T-helper 1 cell (primary cell): ENCODE data around the gene PSTPIP1.

Experiments used
- DNase-seq, 5 donors: peaks; one replicate each; pipeline ENCODE4 v3.0.0-alpha.2; 2012 to 2020

Gene PSTPIP1

DNA sequence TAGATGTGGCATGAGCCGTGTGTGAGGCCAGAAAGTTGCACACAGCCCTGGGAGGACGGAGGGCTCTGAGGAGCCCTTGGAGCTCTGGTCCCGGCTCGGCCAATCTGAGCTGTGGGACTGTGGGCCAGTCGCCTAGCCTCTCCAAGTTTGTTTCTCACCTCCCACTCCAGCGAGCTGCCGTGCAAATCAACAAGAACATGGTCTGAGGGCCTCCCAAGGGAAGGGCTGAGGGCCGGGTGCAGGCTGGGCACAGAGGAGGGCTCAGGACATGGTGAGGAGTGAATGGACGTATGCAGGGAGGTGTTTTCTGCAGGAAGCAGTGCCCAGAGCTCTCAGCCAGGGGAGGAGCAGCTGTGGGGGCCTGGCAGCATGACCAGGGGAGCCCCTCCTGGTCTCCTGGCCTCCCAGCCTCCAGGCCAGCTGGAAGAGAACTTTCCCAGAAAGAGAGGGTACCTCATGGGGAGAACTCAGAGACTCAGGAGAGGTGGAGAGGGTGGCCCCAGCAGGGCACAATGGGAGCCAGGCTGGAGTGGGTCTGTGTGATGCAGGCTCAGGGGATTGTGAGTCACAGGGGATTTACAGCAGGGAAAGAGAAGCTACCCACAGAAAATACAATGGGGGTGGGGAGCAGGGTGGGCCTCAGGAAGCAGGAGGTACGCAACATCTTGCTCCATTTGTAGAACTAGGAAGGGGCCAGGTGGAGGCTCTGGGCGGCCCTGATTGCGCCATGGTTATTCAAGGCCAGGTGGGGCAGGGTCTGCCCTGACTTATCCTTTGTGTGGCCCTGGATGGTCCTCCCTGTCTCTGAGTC, 24.8 kb downstream of the PSTPIP1 start:
- DNase-seq, result no peak

DNA sequence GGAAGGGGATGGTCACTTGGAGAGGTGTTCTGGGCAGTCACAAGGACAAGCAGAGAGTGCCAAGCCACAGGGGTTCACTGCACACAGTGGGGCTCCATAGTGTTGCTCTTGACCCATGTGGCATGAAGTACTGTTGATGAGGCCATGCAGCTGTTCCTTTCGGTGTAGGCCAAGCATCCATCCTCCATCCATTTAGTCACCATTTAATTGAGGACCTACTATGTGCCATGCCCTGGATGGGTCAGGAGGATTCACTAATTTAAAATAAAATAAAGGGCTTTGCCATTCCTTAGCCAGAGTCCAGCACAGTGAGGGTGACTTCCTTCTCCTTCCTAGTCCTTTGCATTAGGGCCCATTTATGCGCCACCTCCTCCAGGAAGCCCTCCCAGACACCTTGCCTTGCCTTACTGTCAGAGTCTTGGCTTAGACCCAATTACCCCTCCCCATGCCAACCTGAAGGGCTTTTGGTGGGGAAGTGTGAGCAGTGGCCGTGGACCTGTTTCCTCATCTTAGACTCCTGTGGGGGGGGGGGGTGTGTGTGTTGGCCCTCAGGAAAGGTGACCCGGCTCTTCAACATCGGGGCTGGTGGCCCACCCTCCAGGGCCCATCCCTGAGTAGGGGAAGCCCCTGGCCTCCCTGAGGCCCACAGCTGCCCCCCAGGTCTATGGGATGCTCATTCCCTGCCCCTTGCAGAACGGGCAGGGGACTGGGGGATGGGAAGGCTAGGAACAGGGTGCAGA, 25.6 kb downstream of the PSTPIP1 start:
- no peak for DNase-seq

DNA sequence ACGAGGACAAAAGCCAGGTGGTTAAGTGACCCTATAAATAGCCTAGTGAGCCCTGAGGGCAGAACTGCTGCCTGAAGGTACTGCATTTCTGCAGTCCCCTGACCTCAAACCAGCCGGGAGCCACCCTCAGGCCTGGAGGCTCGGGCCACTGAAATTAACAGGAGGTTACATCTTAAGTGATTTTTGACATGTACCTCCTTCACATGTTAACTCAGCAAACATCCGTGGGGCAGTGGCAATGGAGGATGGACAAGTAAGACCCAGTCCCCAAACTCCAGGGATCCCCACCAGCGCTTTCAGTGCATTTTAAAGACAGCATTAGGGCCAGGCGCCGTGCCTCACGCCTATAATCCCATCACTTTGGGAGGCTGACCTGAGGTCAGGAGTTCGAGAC, 26.2 kb downstream of the PSTPIP1 start:
- DNase-seq, result peak in 1 of 5 donors; percentile 5

DNA sequence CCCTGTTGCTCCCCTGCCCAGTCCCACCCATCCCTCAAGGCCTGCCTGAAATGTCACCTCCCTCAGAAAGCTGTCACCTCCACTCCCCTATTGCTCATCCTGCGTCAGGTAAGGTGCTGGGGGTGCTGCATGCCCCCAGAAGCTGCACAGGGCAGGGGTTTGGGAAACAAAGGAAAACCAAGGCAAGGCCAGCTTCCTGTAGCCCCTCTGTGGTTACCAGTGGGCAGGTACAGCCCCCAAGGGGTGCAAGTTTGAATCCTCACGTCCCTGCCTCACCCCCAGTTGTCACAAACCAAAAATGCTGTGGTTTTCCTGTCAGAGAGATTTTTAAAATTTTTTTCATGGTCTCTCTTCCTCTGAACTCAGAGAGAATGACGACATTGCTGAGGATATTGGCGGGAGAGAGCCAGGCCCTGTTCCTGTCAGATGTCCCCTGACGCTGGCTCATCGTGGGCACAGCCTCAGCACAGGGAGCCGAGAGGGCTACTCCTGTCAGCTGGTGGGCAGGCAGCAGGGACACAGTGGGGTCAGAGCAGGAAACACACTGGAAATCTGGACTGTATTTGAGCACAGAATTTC, 27.0 kb downstream of the PSTPIP1 start:
- peak in 3 of 5 donors; percentile 32 to 83 (median 37) for DNase-seq

DNA sequence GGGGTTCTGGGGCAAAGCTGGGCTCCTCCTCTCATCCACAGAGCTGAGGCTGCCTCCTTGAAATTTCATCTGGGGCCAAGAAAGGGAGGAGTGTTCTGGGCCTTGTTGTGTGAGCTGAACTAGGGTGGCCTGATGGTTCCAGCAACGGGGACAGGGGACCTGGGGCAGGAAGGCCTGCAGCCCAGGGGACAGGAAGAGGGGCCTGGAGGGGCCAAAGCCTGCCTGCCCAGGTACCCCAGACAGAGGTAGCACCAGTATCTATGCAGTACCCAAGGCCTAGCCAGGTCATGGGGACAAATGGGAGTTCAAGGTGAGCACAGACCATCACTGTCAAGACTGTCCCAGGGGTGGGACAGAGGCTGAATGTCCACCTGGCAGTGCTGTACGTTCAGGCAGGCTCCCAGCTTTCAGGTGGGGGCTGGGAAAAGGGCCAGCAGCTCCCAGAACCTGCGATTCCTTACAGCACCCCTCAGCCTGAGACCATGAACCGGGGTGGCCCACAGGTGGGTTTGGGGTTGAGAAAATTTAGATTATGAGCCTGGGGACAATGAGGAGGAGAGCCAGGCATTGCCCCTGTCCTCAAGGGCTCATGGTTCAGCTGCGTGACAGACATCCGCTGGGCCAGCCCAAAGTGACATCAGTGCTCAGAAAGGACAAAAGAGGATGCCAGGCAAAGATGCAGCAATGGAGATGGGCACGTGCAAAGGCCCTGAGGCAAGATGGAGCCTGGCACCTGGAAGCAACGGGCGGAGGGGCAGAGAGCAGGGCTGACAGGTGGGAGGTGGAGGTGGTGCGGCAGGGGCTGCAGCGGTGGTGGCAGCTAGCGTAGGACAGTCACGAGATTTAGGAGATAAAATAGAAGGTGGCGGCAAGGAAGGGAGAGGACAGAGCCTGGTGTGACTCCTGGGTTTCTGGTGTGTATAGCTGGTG, 28.0 kb downstream of the PSTPIP1 start:
- DNase-seq, result peak in 1 of 5 donors; percentile 7

DNA sequence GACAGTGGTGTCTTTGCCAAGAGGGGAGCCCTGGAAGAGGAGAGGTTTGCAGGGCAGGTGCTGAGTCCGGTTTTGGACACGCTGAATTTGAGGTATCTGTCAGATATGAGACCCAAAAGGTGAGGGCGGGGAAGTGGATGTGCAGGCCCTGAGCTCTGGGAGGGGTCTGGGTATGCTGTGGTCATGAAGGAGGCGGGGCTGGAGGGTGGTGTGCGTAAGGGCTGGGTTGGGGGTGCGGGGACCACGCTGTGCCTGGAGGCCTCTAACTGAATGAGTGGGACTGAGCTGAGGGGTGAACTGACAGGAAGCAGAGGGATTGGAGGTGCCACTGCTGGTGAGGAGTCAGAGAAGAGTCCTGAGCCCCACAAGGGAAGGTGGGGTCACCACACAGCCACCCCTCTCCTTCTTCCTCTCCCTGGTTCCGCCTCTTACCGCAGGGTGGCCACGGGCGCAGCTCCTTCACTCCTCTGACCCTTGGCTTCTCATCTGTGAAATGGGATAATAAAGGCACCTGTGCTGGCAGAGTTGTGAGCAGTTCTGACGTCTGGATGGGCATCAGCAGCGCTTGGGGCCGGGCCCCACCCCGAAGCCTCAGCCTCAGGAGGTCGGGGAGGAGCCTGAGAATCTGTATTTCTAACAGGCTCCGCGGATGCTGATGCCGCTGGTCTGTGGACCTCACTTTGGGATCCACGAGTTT, 28.8 kb downstream of the PSTPIP1 start:
- DNase-seq, result peak in 1 of 5 donors; percentile 8

DNA sequence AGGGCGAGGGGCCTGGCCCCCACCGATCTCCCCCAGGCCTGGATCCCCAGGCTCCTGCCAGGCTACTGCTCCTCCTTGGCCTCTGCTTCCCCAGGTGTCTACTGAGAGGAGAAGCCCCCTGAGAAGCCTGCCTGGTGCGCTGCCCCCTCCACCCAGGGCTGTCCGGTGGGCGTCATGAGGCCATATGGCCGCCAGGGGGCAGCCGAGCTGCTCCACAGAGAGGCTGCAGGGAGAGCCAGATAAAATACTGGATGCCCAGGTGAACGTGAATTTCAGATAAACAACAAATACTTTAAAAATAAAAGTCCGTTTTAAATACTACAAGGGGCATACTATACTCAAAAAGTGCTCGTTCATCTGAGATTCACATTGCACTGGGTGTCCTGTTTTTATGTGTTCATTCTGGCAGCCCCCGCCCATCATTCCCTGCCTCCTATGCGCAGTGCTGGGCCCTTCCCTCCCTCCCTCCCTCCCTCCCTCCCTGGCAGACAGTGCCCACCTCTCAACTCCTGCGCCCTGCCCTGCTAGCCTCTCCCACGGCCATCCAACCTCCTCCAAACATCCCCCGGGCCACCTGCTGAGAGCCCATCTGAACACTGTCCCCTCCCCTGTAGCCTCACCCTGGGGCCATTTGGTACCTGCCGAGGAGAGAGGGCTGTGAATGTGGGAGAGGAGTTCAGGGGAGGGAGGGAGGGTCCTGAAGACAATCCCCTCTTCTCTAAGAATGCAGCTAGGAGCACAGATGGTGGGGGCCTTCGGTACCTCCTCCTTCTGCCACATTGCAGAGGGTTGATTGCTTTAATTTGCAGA, 29.6 kb downstream of the PSTPIP1 start:
- DNase-seq, result peak; percentile 1 to 59 (median 49)

DNA sequence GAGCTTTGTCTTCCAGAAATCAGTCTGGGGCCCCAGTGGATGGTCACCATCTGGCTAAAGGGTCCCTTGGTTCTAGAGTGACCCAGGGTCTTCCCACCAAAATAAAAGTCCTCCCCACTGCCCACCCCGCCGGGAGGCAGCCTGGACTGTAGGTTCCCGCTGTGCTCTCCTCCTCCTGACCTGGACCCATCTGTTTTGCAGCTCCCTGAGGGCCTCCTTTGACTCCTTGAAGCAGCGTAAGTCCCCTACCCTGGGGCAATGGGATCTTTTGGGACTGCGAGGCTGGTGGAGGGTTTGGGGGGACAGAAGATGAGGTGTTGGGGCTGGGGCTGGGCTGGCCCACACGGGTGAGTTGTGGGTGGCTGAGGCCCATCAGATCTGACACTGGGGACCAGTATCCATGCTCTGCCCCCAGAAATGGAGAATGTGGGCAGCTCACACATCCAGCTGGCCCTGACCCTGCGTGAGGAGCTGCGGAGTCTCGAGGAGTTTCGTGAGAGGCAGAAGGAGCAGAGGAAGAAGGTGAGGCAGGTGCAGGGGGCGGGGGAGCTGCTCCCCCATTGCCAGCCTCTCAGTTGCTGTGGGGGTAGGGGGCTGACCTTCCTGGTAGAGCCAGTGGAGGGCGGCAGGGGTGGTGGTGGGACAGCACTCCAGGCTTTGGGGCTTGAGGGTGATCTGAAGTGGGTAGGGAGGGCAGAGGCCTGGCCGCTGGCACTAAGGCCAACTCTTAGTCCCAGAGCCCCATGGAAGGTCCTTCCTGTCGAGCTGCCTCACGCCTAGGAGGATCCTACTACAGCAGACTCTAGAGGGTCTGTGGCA, 30.4 kb downstream of the PSTPIP1 start:
- DNase-seq, result peak in 1 of 5 donors; percentile 6

DNA sequence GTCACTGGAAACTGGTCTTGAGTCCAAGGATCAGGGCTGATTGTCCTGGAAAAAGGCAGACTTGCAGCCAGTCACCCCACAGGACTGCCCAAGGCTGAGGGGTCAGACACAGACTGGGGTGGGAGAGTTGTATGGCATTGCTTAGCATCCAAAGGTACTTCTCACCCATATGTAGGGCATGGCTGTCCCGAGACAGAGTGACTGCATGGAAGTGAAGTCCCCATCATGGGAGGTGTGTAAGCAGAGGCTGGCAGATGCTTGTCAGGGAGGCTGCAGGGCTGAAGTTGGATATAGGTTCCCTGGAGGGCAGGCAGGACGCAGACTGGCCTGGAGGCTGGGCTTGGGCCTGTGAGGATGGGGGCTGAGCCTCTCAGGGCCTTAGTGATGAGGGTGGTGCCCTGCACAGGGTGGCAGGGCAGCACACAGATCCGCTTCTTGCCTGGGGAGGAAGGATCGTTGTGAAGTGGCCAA, 31.1 kb downstream of the PSTPIP1 start:
- peak in 1 of 5 donors; percentile 2 for DNase-seq

DNA sequence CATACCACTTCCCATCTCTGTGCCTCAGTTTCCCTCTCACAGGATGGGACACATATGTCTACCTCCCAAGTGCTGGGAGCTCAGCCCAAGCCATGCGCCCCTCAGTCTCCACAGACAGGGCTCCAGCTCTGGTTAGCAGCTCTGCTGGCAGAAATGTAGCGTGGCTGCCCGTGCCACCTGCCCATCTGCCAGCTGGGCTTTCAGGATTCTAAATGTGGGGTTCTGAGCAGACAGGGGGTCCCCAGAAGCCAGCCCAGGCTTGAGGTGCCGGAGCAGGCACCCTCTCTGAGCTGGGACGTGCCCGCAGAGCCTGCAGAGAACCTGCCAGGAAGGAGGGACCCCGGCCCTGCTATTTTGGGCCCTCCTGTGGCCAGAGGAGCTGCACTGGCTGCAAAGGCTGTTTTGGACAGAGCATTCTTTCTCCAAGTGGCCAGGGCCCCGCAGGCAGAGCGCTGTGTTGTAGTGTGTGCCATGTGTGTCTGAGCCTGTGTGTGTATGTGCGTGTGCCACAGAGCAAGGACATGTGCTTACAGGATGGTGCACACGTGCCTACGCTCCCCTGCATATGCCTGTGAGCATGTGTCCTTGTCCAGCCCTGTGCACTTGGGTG, 31.7 kb downstream of the PSTPIP1 start:
- DNase-seq, result peak in 2 of 5 donors; percentile 1 to 6

DNA sequence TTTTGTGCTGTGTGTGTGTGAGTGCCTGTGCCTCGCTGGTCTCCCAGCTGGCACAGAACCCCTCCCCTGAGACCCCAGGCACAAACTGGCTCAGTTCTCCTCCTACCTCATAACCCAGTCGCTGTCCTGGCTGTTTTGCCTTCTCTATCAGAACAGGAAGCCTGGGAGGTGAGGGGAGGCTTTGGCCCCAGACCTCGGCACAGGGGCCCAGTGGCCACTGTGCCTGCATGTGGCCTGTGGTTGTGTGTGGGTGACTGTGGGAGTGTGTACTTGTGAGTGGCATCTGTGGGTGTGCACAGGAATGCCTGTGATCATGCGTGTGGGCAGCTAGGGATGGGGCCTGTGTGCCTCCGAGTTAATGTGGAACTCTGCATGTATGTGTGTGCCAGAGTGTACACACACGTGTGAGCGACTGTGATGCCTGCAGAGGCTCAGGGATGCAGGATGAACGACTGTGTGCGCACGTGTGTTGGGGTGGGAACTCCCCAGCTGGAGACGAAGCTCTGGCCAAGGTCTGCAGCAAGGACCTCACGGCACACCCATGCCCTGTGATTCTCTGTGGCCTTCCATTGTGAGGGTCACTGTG, 32.3 kb downstream of the PSTPIP1 start:
- peak in 2 of 5 donors; percentile 1 to 3 for DNase-seq

DNA sequence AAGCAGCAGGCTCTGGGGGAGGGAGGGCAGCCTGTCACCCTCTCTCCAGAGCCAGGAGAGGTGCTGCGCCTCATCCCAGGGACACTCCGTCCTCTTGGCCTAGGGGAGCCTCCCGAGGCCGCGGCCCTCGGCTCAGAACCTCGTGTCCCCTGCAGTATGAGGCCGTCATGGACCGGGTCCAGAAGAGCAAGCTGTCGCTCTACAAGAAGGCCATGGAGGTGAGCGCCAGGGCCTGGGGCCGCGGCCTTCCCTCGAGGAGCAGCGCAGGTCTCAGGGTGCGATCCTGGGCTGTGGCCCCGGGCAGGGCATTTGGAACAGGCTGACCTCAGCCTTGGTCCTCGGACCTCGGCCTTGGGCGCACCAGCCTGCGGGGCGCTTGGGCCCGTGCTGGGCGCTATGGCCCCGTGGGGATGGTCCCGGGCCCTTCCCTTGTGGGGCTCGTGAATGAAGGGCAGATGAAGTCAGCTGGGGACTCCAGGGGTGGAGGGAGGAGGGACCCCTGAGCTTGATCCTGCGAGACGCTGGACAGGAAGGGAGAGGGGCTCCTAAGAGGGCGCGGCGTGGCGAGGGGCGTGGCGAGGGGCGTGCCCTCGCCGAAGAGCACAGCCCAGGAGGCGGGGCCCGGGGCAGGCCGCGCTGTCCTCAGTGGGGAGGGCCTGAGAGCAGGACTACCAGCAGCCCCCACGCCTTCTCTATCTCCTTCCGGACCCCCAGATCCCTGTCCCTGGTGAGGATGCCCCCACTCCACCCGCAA, 32.9 kb downstream of the PSTPIP1 start:
- DNase-seq, result peak in 2 of 5 donors; percentile 2 to 8

DNA sequence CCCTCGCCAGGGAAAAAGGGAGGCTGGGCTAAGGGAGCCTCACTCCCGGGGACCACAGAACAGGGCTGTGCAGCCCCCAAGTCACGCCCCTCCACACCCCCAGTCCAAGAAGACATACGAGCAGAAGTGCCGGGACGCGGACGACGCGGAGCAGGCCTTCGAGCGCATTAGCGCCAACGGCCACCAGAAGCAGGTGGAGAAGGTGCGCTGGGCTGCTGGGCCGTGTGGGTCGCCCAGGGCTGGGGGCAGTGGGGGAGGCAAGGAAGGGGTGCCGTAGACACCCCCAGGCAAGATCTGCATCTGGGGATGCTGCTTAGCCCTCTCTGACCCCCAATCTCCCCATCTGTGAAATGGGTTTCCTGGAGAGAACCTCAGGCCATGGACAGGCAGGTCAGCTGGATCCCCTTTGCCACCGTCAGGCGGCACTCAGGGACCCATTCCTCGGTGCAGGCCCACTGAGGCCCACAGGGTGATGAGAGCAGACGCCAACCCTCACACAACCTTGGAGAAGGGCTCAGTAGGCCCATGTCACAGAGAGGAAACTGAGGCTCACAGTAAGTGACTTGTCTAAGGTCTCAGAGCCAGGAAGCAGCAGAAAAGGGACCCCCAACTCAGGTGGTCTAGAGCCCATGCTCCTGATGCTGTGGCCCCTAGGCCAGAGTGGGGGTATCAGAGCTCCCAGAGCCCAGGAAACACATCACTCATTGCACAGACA, 33.7 kb downstream of the PSTPIP1 start:
- peak in 1 of 5 donors; percentile 4 for DNase-seq

DNA sequence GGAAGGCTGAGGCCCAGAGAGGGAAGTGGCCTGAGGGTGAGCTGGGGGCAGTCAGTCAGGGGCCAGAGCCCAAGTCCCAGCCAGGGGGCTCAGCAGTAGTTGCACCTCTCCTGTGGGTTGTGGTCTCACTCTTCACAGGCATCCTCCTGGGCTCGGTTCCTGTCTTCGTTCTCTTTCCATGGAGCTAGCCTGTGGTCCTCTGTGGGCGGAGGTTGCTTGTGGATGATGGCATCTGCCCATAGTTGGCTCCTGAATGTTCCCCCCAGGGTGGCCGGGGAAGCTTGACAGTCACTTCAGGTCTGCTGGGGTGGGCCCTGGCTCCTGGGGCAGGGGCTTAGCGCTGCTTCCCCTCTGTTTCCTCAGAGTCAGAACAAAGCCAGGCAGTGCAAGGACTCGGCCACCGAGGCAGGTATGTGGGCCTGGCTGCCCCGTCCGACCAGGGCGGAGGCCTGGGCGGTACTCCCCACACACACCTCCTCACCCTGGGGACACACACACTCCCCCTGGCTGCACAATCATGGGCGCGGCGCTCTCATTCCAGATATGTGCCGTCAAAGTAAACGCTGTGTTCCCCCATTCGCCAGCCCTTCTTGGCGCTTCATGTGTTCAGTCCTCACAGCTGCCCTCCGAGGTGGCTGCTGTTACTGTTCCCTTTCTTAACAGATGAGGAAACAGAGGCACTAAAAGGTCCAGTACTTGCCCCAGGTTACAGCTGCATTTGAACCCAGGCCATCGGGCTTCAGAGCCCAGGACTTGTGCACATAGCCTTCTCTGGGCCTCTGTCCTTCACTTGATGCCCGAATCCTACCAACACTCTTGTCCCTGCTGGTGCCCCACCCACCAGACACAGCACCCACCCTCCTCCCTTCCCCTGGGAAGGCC, 34.5 kb downstream of the PSTPIP1 start:
- no peak for DNase-seq

DNA sequence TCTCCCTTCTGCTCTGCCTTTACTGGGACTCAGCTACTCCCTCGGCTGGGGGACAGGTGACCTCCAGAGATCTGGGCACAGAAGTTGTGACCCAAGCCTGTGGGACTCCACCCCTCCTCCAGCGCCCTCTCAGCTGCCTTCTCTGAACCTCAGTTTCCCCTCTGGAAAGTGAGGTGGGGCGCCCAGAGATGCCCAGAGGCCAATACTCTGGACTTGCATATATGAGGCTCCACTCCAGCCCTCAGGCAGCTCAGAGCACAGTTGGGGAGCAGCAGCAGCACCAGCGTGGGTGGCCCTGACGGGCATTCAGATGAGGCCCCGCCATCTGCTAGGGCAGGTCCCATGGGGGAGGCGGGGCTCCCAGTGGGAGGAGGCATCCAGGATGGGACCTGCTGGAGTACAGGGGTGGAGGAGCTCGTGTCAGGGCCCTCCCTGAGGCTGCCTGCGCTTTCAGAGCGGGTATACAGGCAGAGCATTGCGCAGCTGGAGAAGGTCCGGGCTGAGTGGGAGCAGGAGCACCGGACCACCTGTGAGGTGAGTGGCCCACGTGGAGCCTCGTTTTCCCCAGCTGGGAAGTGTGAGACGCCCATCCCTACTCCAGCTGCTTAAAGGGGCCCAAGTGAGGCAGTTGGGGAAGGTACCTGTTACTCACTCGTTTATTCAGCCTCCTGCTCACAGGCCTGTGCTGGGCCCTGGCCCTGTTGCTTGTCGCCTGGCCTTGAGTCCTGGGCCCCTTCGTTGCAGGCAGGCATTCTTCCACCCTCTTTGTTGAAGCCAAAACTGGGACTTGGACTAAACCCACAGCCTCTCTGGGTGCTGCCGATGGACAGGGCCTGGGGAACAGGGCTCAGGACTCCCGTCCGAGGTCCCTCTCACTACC, 35.4 kb downstream of the PSTPIP1 start:
- no peak for DNase-seq
